Neural cell (in vitro differentiated cells): Measurements from ENCODE around the gene UQCC2.

Experiments
- CTCF ChIP-seq: fragments of 450-650 bp; IDR thresholded peaks from 2 replicates; pipeline ENCODE4 v1.5.1; 2014; ENCODE audit warnings: antibody characterized with exemption, mild to moderate bottlenecking, moderate library complexity; ENCODE audit not compliant: poor library complexity, severe bottlenecking
- EP300 ChIP-seq: fragments of 450-650 bp; conservative IDR thresholded peaks from 2 replicates; pipeline ENCODE4 v1.6.1; 2014; ENCODE audit warnings: antibody characterized with exemption, mild to moderate bottlenecking, moderate library complexity; ENCODE audit not compliant: poor library complexity, severe bottlenecking
- EZH2 ChIP-seq: fragments of 200-600, 300-800 bp; shearing (Covaris generic), sonication (generic); IDR thresholded peaks from 2 replicates; pipeline ENCODE4 v1.6.1; 2014; ENCODE audit warnings: antibody characterized with exemption, low read length, borderline replicate concordance, mild to moderate bottlenecking; ENCODE audit not compliant: insufficient read depth, poor library complexity, severe bottlenecking
- MXI1 ChIP-seq: fragments of 450-650 bp; conservative IDR thresholded peaks from 2 replicates; pipeline ENCODE4 v1.6.1; 2014; ENCODE audit warnings: antibody characterized with exemption, mild to moderate bottlenecking; ENCODE audit not compliant: poor library complexity, severe bottlenecking
- RAD21 ChIP-seq: fragments of 450-650 bp; conservative IDR thresholded peaks from 2 replicates; pipeline ENCODE4 v1.6.1; 2014; ENCODE audit warnings: antibody characterized with exemption, mild to moderate bottlenecking, moderate library complexity

- TF ChIP-seq CTCF (no peak), MXI1 (no peak), EP300 (no peak), RAD21 (no peak), EZH2 (no peak)
Observed at GRCh38 chr6:33721508-33721907, 10.0 kb upstream of the UQCC2 start.
